HTERT RPE-1 (cell line): ENCODE data around the gene SETBP1.

Source experiments
- in situ Hi-C: fragments of 300-500 bp; cut with MboI; formaldehyde crosslinking; loops from 4 replicates; pipeline ENCODE4 v1.14.3; 2020; ENCODE audit warnings: low sequenced_read_pairs

The SETBP1 gene

GRCh38 chr18:44679056-44679913, 1.4 kb upstream of the SETBP1 start:
- in situ Hi-C loops = no loop called here

GRCh38 chr18:44679914-44680272, 795 bp upstream of the SETBP1 start:
- in situ Hi-C loops = no loop called here

- in situ Hi-C loops = no loop called here
These were observed 635 bp downstream of the SETBP1 start for GRCh38 chr18:44681076-44681970.

- in situ Hi-C loops = no loop called here
These were observed 1.6 kb downstream of the SETBP1 start for GRCh38 chr18:44682201-44682870.

- in situ Hi-C loops = no loop called here
These were observed 2.2 kb downstream of the SETBP1 start for GRCh38 chr18:44682871-44683221.

- in situ Hi-C loops = no loop called here
These were observed 2.9 kb downstream of the SETBP1 start for GRCh38 chr18:44683556-44683955.

- in situ Hi-C loops = no loop called here
These were observed 4.6 kb downstream of the SETBP1 start for GRCh38 chr18:44685296-44685695.

GRCh38 chr18:44686156-44686555, 5.5 kb downstream of the SETBP1 start:
- in situ Hi-C loops = no loop called here

- in situ Hi-C loops = no loop called here
These were observed 6.7 kb downstream of the SETBP1 start for GRCh38 chr18:44687421-44687820.

- in situ Hi-C loops = no loop called here
These were observed 9.0 kb downstream of the SETBP1 start for GRCh38 chr18:44689736-44690135.

GRCh38 chr18:44691148-44691925, 10.6 kb downstream of the SETBP1 start:
- in situ Hi-C loops = no loop called here

GRCh38 chr18:44693030-44693784, 12.5 kb downstream of the SETBP1 start:
- in situ Hi-C loops = no loop called here

- in situ Hi-C loops = no loop called here
These were observed 14.8 kb downstream of the SETBP1 start for GRCh38 chr18:44695503-44695902.

GRCh38 chr18:44696892-44697291, 16.2 kb downstream of the SETBP1 start:
- in situ Hi-C loops = no loop called here

GRCh38 chr18:44697315-44697714, 16.6 kb downstream of the SETBP1 start:
- in situ Hi-C loops = no loop called here

- in situ Hi-C loops = no loop called here
These were observed 17.8 kb downstream of the SETBP1 start for GRCh38 chr18:44698518-44698917.

- in situ Hi-C loops = no loop called here
These were observed 19.0 kb downstream of the SETBP1 start for GRCh38 chr18:44699572-44700261.

GRCh38 chr18:44700652-44701051, 20.0 kb downstream of the SETBP1 start:
- in situ Hi-C loops = no loop called here

- in situ Hi-C loops = no loop called here
These were observed 20.5 kb downstream of the SETBP1 start for GRCh38 chr18:44701227-44701626.
